Esophagus squamous epithelium (tissue), 5 donors: ENCODE results near the gene SAMD14. TPM values are rescaled to one million over a fixed set of nuclear protein-coding genes. Genes with fewer than 3 reads are reported as not detected.

ENCODE experiments used
- DNase-seq: peaks from one replicate; lab custom pipeline; 2025; lab: John Stamatoyannopoulos, UW
- H3K27ac ChIP-seq, 4 donors: fragments of 200-600 bp; sonication (generic); one replicate each; pipeline ENCODE4 v1.5.1; 2016 to 2019; ENCODE audit warnings: mild to moderate bottlenecking in 1 of 4
- H3K27me3 ChIP-seq, 4 donors: fragments of 200-600 bp; sonication (generic); 1 replicate in 3 of 4; 2 replicates in 1 of 4; pipeline versions ENCODE4 v1.5.1 to v1.6.0; 2017 to 2021; ENCODE audit warnings: antibody characterized with exemption in 1 of 4
- H3K36me3 ChIP-seq, 3 donors: fragments of 200-600 bp; sonication (generic); one replicate each; pipeline ENCODE4 v1.5.1; 2016 to 2019
- H3K4me1 ChIP-seq, 3 donors: fragments of 200-600 bp; sonication (generic); one replicate each; pipeline ENCODE4 v1.5.1; 2017 to 2019
- H3K4me3 ChIP-seq, 4 donors: fragments of 200-600 bp; sonication (generic); 1 replicate in 3 of 4; 2 replicates in 1 of 4; pipeline ENCODE4 v1.5.1; 2016 to 2019; ENCODE audit warnings: mild to moderate bottlenecking in 2 of 4, moderate library complexity in 1 of 4
- H3K9me3 ChIP-seq, 3 donors: fragments of 200-600 bp; sonication (generic); one replicate each; pipeline ENCODE4 v1.5.1; 2016 to 2019
- POLR2A ChIP-seq, 4 donors: fragments of 450-650 bp; IDR thresholded peaks; one replicate each; pipeline ENCODE4 v1.6.1; 2017; ENCODE audit warnings: antibody characterized with exemption in 4 of 4, mild to moderate bottlenecking in 4 of 4, moderate library complexity in 3 of 4
- WGBS, 2 donors: methylation state at CpG; one replicate each; pipeline ENCODE4 v1.1.5; 2018; 5-methylcytosine and 5-hydroxymethylcytosine counted together
- intact Hi-C: fragments of 100-400 bp; cut with DNase I; formaldehyde crosslinking; loops from one replicate; pipeline ENCODE4 v1.15.0; 2022
- total RNA-seq, 4 donors: library from RNA; depleted of rRNA; stranded (reverse); fragments of >200 nt; gene quantifications; one replicate each; pipeline ENCODE4 v1.1.0, GENCODE V29; 2016
- TF ChIP-seq, protein P1 (sequence below), 6 experiments: fragments of 450-650 bp in 4 of 6; fragments of 200-600 bp in 2 of 6; sonication (generic) in 2 of 6; IDR thresholded peaks; one replicate each; pipeline ENCODE4 v1.5.1; 2016 to 2019; ENCODE audit warnings: antibody characterized with exemption in 6 of 6, mild to moderate bottlenecking in 4 of 6, moderate library complexity in 4 of 6
- donor health status: DM: yes; HTN: yes; CAD: no.

Gene SAMD14
- total RNA-seq, 4 donors from 2014 or later = 0.57 TPM; not detected in 3

- no peaks in the 10 kb centered on the region for H3K9me3 ChIP-seq
- peaks cover 20 to 48% (median 30%) of the 10 kb centered on the region in 3 donors for H3K36me3 ChIP-seq
- TF ChIP-seq, protein P1, sequence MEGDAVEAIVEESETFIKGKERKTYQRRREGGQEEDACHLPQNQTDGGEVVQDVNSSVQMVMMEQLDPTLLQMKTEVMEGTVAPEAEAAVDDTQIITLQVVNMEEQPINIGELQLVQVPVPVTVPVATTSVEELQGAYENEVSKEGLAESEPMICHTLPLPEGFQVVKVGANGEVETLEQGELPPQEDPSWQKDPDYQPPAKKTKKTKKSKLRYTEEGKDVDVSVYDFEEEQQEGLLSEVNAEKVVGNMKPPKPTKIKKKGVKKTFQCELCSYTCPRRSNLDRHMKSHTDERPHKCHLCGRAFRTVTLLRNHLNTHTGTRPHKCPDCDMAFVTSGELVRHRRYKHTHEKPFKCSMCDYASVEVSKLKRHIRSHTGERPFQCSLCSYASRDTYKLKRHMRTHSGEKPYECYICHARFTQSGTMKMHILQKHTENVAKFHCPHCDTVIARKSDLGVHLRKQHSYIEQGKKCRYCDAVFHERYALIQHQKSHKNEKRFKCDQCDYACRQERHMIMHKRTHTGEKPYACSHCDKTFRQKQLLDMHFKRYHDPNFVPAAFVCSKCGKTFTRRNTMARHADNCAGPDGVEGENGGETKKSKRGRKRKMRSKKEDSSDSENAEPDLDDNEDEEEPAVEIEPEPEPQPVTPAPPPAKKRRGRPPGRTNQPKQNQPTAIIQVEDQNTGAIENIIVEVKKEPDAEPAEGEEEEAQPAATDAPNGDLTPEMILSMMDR (IDR thresholded peaks at IDR 0.05) = no peak
- no peak for TF ChIP-seq POLR2A (IDR thresholded peaks at IDR 0.05)
- DNase-seq = no peak
- no peaks in the 10 kb centered on the region for H3K27me3 ChIP-seq
- peak overlapping the region; percentile 43 to 95 (median 94) for H3K27ac ChIP-seq
- intact Hi-C loops = no loop called here
- 60 to 62% methylated on average over 7 to 8 of the region's 11 CpGs for WGBS, 2 donors
- peak overlapping the region in 2 of 4 donors; percentile 83 to 85 for H3K4me3 ChIP-seq
- H3K4me1 ChIP-seq = peaks cover 50 to 96% (median 61%) of the 10 kb centered on the region in 3 donors
These were observed 15.7 kb upstream of the SAMD14 start for GRCh38 chr17:50145532-50146229.

GRCh38 chr17:50144845-50145531, 15.0 kb upstream of the SAMD14 start:
- TF ChIP-seq, protein P1 (IDR thresholded peaks at IDR 0.05) = no peak
- no peak for TF ChIP-seq POLR2A (IDR thresholded peaks at IDR 0.05)
- Histone ChIP-seq H3K9me3 (no peaks in the 10 kb centered on the region), H3K27ac (peak overlapping the region; percentile 43 to 95 (median 69)), H3K4me3 (no peak overlapping the region), H3K36me3 (peaks cover 20 to 55% (median 37%) of the 10 kb centered on the region in 3 donors), H3K4me1 (peaks cover 55 to 98% (median 68%) of the 10 kb centered on the region in 3 donors), H3K27me3 (no peaks in the 10 kb centered on the region)
- no peak for DNase-seq
- WGBS, 2 donors = 55 to 72% methylated on average over 3 to 5 of the region's 16 CpGs
- intact Hi-C loops = no loop called here

GRCh38 chr17:50144355-50144754, 14.4 kb upstream of the SAMD14 start:
- Histone ChIP-seq H3K27ac (peak overlapping the region; percentile 39 to 95 (median 44)), H3K4me1 (peaks cover 56 to 100% (median 72%) of the 10 kb centered on the region in 3 donors), H3K4me3 (no peak overlapping the region), H3K36me3 (peaks cover 24 to 61% (median 44%) of the 10 kb centered on the region in 3 donors), H3K27me3 (no peaks in the 10 kb centered on the region), H3K9me3 (no peaks in the 10 kb centered on the region)
- 66 to 77% methylated on average over 6 of the region's 6 CpGs for WGBS, 2 donors
- no peak for DNase-seq
- intact Hi-C loops = no loop called here
- TF ChIP-seq, protein P1 (IDR thresholded peaks at IDR 0.05) = no peak
- TF ChIP-seq POLR2A (IDR thresholded peaks at IDR 0.05) = no peak

DNA sequence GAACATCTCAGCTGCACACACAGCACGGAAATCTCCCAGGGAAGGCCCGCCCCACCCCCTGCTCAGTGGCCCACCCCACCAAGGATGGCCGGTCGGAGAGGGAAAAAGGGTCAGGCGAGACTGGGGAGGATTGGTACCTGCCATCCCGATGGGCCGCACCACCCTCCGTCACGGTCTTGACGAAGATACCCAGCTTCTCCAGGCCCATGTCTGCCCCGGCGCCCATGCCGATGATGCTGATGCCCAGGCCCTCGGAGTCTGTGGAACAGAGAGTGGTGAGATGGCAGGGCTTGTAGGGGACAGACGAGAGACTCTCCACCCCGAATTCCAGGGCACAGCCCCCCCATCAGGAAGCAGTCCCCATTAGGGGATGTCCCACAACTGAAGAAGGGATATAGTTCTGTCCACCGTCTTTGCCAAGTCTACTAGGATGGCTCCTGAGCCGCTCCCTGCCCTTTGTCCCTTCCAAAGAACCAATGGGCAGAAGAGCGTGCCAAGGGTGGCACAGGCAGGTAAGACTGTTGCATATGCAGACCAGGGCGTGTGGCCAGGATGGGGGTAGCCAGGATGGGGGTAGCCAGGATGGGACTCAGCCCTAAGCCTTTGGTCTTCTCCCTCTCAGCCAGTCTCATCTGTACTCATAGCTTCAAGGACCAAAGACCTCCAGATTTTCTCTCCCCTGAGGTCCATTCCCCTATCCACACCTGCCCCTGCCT, 13.7 kb upstream of the SAMD14 start:
- peak overlapping the region in 1 of 4 donors; percentile 95 for H3K27ac ChIP-seq
- DNase-seq = no peak
- H3K4me3 ChIP-seq = no peak overlapping the region
- H3K36me3 ChIP-seq = peaks cover 32 to 68% (median 51%) of the 10 kb centered on the region in 3 donors
- no peaks in the 10 kb centered on the region for H3K9me3 ChIP-seq
- TF ChIP-seq, protein P1 (IDR thresholded peaks at IDR 0.05) = no peak
- TF ChIP-seq POLR2A (IDR thresholded peaks at IDR 0.05) = no peak
- 81 to 89% methylated on average over 7 of the region's 20 CpGs for WGBS, 2 donors
- H3K4me1 ChIP-seq = peaks cover 56 to 92% (median 72%) of the 10 kb centered on the region in 3 donors
- intact Hi-C loops = no loop called here
- H3K27me3 ChIP-seq = no peaks in the 10 kb centered on the region
